Common myeloid progenitor, CD34-positive (primary cell): ENCODE results near the gene GNG2.

Experiments used
- CTCF ChIA-PET: fragments of 350-600 bp; sonication (Branson Sonifier 250); formaldehyde crosslinking; loops from one replicate; lab custom pipeline; 2021; ENCODE audit warnings: antibody characterized with exemption; lab: Charles Lee
- POLR2A ChIA-PET: fragments of 350-600 bp; sonication (Branson Sonifier 250); formaldehyde crosslinking; loops from one replicate; lab custom pipeline; 2021; ENCODE audit warnings: antibody characterized with exemption; lab: Charles Lee
- DNase-seq, 3 donors: peaks; one replicate each; pipeline versions ENCODE4 v3.0.0 to v3.0.0-alpha.2; 2013
- H3K27ac ChIP-seq, 2 experiments: 1 replicate in 1 of 2; 2 replicates in 1 of 2; pipeline ENCODE4 v1.7.0; 2013; ENCODE audit warnings: inconsistent platforms in 2 of 2, low read length in 2 of 2, mild to moderate bottlenecking in 2 of 2, low read depth in 1 of 2, moderate library complexity in 1 of 2; ENCODE audit not compliant: severe bottlenecking in 2 of 2, insufficient read depth in 1 of 2, poor library complexity in 1 of 2
- H3K27me3 ChIP-seq, 5 experiments: replicated peaks in 2 of 5; 1 replicate in 3 of 5; 2 replicates in 2 of 5; pipeline versions ENCODE4 v1.6.1 to v1.7.0; 2013; ENCODE audit warnings: low read length in 4 of 5, mild to moderate bottlenecking in 2 of 5, moderate library complexity in 2 of 5, inconsistent platforms in 1 of 5; ENCODE audit not compliant: insufficient read depth in 5 of 5, control insufficient read depth in 4 of 5
- H3K36me3 ChIP-seq, 4 experiments: 1 replicate in 2 of 4; 2 replicates in 2 of 4; pipeline versions ENCODE4 v1.6.1 to v1.7.0; 2013; ENCODE audit warnings: low read length in 3 of 4, control low read depth in 1 of 4, mild to moderate bottlenecking in 1 of 4; ENCODE audit not compliant: control insufficient read depth in 4 of 4, insufficient read depth in 4 of 4
- H3K4me1 ChIP-seq, 4 experiments: 1 replicate in 3 of 4; 2 replicates in 1 of 4; pipeline versions ENCODE4 v1.6.1 to v1.7.1; 2013; ENCODE audit warnings: low read length in 3 of 4, mild to moderate bottlenecking in 3 of 4, control low read depth in 1 of 4, inconsistent platforms in 1 of 4, moderate library complexity in 1 of 4; ENCODE audit not compliant: control insufficient read depth in 4 of 4, insufficient read depth in 4 of 4; ENCODE audit errors: control extremely low read depth in 1 of 4
- H3K4me3 ChIP-seq, 7 experiments: 1 replicate in 4 of 7; 2 replicates in 3 of 7; pipeline versions ENCODE4 v1.5.1 to v1.7.0; 2013; ENCODE audit warnings: mild to moderate bottlenecking in 7 of 7, low read length in 6 of 7, moderate library complexity in 6 of 7, inconsistent platforms in 2 of 7, low read depth in 2 of 7, control low read depth in 1 of 7; ENCODE audit not compliant: insufficient read depth in 4 of 7, control insufficient read depth in 1 of 7; ENCODE audit errors: extremely low read depth in 1 of 7
- H3K9me3 ChIP-seq, 5 experiments: 1 replicate in 4 of 5; 2 replicates in 1 of 5; pipeline versions ENCODE4 v1.6.1 to v1.7.1; 2013; ENCODE audit warnings: low read length in 4 of 5, mild to moderate bottlenecking in 2 of 5, inconsistent platforms in 1 of 5, low read depth in 1 of 5, moderate library complexity in 1 of 5; ENCODE audit not compliant: control insufficient read depth in 4 of 5, insufficient read depth in 2 of 5; ENCODE audit errors: control extremely low read depth in 1 of 5
- WGBS: methylation state at CpG from one replicate; pipeline ENCODE4 v1.1.5; 2013; ENCODE audit not compliant: insufficient coverage; 5-methylcytosine and 5-hydroxymethylcytosine counted together

The GNG2 gene

DNA sequence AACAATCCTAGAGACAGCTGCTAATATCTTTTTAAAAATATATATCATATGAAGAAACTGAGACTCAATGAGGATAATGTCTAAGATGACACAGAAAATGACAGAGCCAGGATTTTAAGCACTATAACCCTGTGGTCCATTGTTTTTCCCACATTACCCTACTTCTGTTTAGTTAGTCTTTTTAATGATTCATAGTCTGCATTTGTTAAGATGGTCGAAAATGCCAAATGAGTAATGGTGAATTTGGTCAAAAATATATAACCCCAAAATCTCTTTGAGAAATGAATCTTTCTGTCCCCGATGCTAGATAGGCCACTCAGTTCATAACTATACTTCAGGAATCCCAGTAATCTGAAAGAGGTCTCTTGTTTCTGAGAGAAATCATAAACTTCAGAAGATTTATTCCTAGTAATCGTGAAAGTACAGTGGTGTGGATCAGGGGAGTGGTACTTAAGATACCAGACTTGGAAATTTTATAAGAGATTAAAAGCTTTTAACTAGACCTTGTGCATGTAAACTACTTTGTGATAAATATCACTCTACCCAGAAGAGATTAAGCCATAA, 139.7 kb downstream of the GNG2 start:
- peaks cover 22 to 77% (median 51%) of the 10 kb centered on the region in 4 experiments for H3K36me3 ChIP-seq
- no peak overlapping the region for H3K27ac ChIP-seq
- H3K4me1 ChIP-seq = no peaks in the 10 kb centered on the region
- H3K4me3 ChIP-seq = no peak overlapping the region
- POLR2A ChIA-PET = no interaction called here
- WGBS = no CpG with 5 or more reads among the region's 3 CpGs
- DNase-seq = no peak
- H3K9me3 ChIP-seq = no peaks in the 10 kb centered on the region
- H3K27me3 ChIP-seq = no peaks in the 10 kb centered on the region
- CTCF ChIA-PET = no interaction called here

GRCh38 chr14:52000696-52001095, 140.3 kb downstream of the GNG2 start:
- POLR2A ChIA-PET = no interaction called here
- peaks cover 23 to 78% (median 52%) of the 10 kb centered on the region in 4 experiments for H3K36me3 ChIP-seq
- no peak overlapping the region for H3K27ac ChIP-seq
- WGBS = 100% methylated on average over 1 of the region's 3 CpGs
- H3K9me3 ChIP-seq = no peaks in the 10 kb centered on the region
- no peak for DNase-seq
- no peaks in the 10 kb centered on the region for H3K27me3 ChIP-seq
- H3K4me1 ChIP-seq = no peaks in the 10 kb centered on the region
- CTCF ChIA-PET = no interaction called here
- H3K4me3 ChIP-seq = no peak overlapping the region

DNA sequence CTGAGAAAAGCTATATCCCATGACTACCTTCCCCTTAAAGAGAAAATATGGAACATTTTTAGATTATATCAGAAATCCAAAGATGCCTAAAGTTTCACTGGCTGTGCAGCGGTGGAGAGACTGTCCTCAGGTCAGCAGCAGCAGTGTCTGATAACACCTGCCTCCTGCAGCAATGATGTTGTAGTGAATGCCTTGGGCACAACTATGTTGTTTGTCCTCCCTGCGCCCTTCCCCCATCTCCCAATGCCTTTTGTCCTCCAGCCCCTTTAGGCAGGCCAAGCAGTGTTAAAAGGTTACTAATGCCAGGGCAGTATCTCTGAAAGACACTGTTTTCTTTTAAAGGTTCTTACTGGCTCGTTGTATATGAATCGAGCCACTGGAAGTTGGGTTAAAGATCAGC, 142.1 kb downstream of the GNG2 start:
- ChIA-PET CTCF (no interaction called here), POLR2A (no interaction called here)
- no peak overlapping the region for H3K27ac ChIP-seq
- 100% methylated on average over 2 of the region's 4 CpGs for WGBS
- DNase-seq = no peak
- H3K4me1 ChIP-seq = no peaks in the 10 kb centered on the region
- H3K27me3 ChIP-seq = no peaks in the 10 kb centered on the region
- peaks cover 32 to 87% (median 62%) of the 10 kb centered on the region in 4 experiments for H3K36me3 ChIP-seq
- H3K4me3 ChIP-seq = no peak overlapping the region
- no peaks in the 10 kb centered on the region for H3K9me3 ChIP-seq

DNA sequence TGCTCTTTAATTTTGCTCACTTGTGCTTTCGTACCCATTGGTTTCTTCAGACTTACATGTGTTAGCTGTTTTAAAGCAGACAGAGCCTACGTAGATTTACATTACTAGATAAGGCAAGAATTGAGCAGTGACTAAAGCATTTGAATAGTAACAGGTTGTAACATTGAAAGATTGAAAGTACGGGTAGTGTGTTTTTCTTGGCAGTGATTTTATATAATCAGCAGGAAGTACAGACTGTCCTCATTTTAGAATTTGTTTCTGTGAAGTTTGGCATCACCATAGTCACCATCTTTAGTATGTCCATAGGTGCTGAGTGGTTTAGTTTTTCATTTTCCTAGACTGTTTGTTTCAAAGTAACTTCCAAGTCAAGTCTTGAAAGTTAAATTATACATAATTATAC, 142.9 kb downstream of the GNG2 start:
- ChIA-PET CTCF (interaction anchor here (1.8 kb wide), 1 partner anchor 12 kb away, joined by 6 read pairs; no protein-coding TSS in a partner anchor), POLR2A (no interaction called here)
- no peak for DNase-seq
- H3K4me1 ChIP-seq = no peaks in the 10 kb centered on the region
- 93% methylated on average over 3 of the region's 3 CpGs for WGBS
- no peak overlapping the region for H3K27ac ChIP-seq
- H3K9me3 ChIP-seq = no peaks in the 10 kb centered on the region
- H3K36me3 ChIP-seq = peaks cover 40 to 94% (median 66%) of the 10 kb centered on the region in 4 experiments
- no peak overlapping the region for H3K4me3 ChIP-seq
- no peaks in the 10 kb centered on the region for H3K27me3 ChIP-seq

GRCh38 chr14:52005625-52006024, 145.2 kb downstream of the GNG2 start:
- DNase-seq = no peak
- POLR2A ChIA-PET = no interaction called here
- H3K4me1 ChIP-seq = no peaks in the 10 kb centered on the region
- no peaks in the 10 kb centered on the region for H3K9me3 ChIP-seq
- no CpG with 5 or more reads among the region's 2 CpGs for WGBS
- H3K4me3 ChIP-seq = no peak overlapping the region
- peaks cover 38 to 98% (median 70%) of the 10 kb centered on the region in 4 experiments for H3K36me3 ChIP-seq
- no peak overlapping the region for H3K27ac ChIP-seq
- CTCF ChIA-PET = interaction anchor here (0.8 kb wide), 1 partner anchor 11 kb away, joined by 3 read pairs; no protein-coding TSS in a partner anchor
- no peaks in the 10 kb centered on the region for H3K27me3 ChIP-seq

- H3K27me3 ChIP-seq = no peaks in the 10 kb centered on the region
- no peak overlapping the region for H3K27ac ChIP-seq
- no peaks in the 10 kb centered on the region for H3K9me3 ChIP-seq
- POLR2A ChIA-PET = no interaction called here
- no peak overlapping the region for H3K4me3 ChIP-seq
- DNase-seq = no peak
- no CpG with 5 or more reads among the region's 3 CpGs for WGBS
- H3K36me3 ChIP-seq = peaks cover 36 to 98% (median 72%) of the 10 kb centered on the region in 4 experiments
- H3K4me1 ChIP-seq = no peaks in the 10 kb centered on the region
- CTCF ChIA-PET = interaction anchor here (1.2 to 1.4 kb wide), 4 partner anchors 9 to 39 kb away, joined by 3 to 4 read pairs (median 3); no protein-coding TSS in a partner anchor
Observed at GRCh38 chr14:52006361-52006760, 145.9 kb downstream of the GNG2 start.

- ChIA-PET POLR2A (no interaction called here), CTCF (interaction anchor here (1.2 to 1.4 kb wide), 4 partner anchors 9 to 39 kb away, joined by 3 to 4 read pairs (median 3); no protein-coding TSS in a partner anchor)
- no peaks in the 10 kb centered on the region for H3K4me1 ChIP-seq
- no peaks in the 10 kb centered on the region for H3K27me3 ChIP-seq
- no peak overlapping the region for H3K4me3 ChIP-seq
- H3K9me3 ChIP-seq = no peaks in the 10 kb centered on the region
- H3K27ac ChIP-seq = no peak overlapping the region
- H3K36me3 ChIP-seq = peaks cover 37 to 95% (median 71%) of the 10 kb centered on the region in 4 experiments
- WGBS = no CpG with 5 or more reads among the region's 1 CpG
- DNase-seq = no peak
Observed at GRCh38 chr14:52007211-52007610, 146.8 kb downstream of the GNG2 start.
